Transverse colon (tissue), 3 donors: ENCODE measurements around the gene LGALS1.

Experiments used
- CTCF ChIP-seq, 5 experiments: fragments of 200-600 bp in 3 of 5; fragments of 450-650 bp in 2 of 5; sonication (generic) in 3 of 5; IDR thresholded peaks; 1 replicate in 2 of 5; 2 replicates in 3 of 5; pipeline ENCODE4 v1.5.1; 2016 to 2017; ENCODE audit warnings: antibody characterized with exemption in 5 of 5, inconsistent platforms in 3 of 5, mild to moderate bottlenecking in 2 of 5, moderate library complexity in 1 of 5
- POLR2A ChIP-seq: fragments of 450-650 bp; IDR thresholded peaks from one replicate; pipeline ENCODE4 v1.6.1; 2016; ENCODE audit warnings: antibody characterized with exemption, mild to moderate bottlenecking, moderate library complexity

- no peak for TF ChIP-seq CTCF (IDR thresholded peaks at IDR 0.05)
- TF ChIP-seq POLR2A = no peak
Observed at GRCh38 chr22:37681001-37681424, 5.6 kb downstream of the LGALS1 start.
